Effector memory CD8-positive, alpha-beta T cell (primary cell): ENCODE results near the gene S1PR5.

Experiments
- ATAC-seq: fragments of 150-1000 bp; cut with Tn5 transposase; replicated peaks from 2 replicates; pipeline ENCODE4 v1.10.0; 2021; ENCODE audit warnings: mild to moderate bottlenecking, moderate library complexity
- DNase-seq, 3 experiments: peaks; one replicate each; pipeline ENCODE4 v3.0.0; 2021
- H3K27ac Mint-ChIP-seq, 2 donors: one replicate each; pipeline ENCODE4 v1.8.0; 2022; ENCODE audit warnings: mild to moderate bottlenecking in 2 of 2, mixed read lengths in 2 of 2, moderate library complexity in 2 of 2
- H3K27me3 Mint-ChIP-seq, 2 donors: one replicate each; pipeline ENCODE4 v1.8.0; 2022; ENCODE audit warnings: mixed read lengths in 2 of 2
- H3K36me3 Mint-ChIP-seq: one replicate; pipeline ENCODE4 v1.8.0; 2022; ENCODE audit warnings: mild to moderate bottlenecking, moderate library complexity, mixed read lengths; ENCODE audit not compliant: insufficient read depth
- H3K4me1 Mint-ChIP-seq, 2 donors: one replicate each; pipeline ENCODE4 v1.8.0; 2022; ENCODE audit warnings: low read depth in 2 of 2, mixed read lengths in 2 of 2
- H3K4me3 Mint-ChIP-seq, 2 donors: one replicate each; pipeline ENCODE4 v1.8.0; 2022; ENCODE audit warnings: mild to moderate bottlenecking in 2 of 2, mixed read lengths in 2 of 2, moderate library complexity in 2 of 2
- H3K9me3 Mint-ChIP-seq, 2 donors: one replicate each; pipeline ENCODE4 v1.8.0; 2022; ENCODE audit warnings: mixed read lengths in 2 of 2

The S1PR5 gene

GRCh38 chr19:10464456-10464855, 52.8 kb downstream of the S1PR5 start:
- ATAC-seq (no peak), DNase-seq (no peak)
- Mint-ChIP-seq H3K4me1 (peaks cover 5 to 8% of the 10 kb centered on the region in 2 donors), H3K27ac (no peak overlapping the region), H3K9me3 (no peaks in the 10 kb centered on the region), H3K4me3 (no peak overlapping the region), H3K36me3 (peaks cover 17% of the 10 kb centered on the region), H3K27me3 (no peaks in the 10 kb centered on the region)
